ENCODE data around the gene LPXN. TPM values are rescaled to one million over a fixed set of nuclear protein-coding genes. Genes with fewer than 3 reads are reported as not detected.

LPXN gene
- total RNA-seq, 4 donors from 2014 or later = 5.8 to 14.4 (median 9.4) TPM

DNA sequence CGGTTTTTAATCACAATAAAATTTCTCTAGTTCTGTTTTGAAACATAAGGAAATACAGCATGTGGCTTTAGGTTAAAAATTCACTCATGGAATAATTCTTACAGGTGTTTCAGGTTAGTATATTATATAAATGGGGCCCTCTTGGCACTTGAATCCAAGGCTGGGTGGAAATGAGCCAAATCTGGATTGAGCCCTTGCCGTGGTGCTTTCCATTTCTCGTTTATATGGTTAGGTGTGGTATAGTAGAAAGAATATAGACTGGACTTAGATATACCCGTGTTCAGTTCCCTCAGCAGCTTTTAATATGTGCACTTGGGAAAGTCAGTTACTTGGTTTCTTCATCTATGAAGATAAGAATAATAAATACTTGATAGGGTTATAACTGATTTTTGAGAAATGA is 19.2 kb upstream of the LPXN start:
- H3K27ac ChIP-seq = no peak overlapping the region
- no peaks in the 10 kb centered on the region for H3K9me3 ChIP-seq
- TF ChIP-seq POLR2A (IDR thresholded peaks at IDR 0.05) = no peak
- TF ChIP-seq, protein P1, sequence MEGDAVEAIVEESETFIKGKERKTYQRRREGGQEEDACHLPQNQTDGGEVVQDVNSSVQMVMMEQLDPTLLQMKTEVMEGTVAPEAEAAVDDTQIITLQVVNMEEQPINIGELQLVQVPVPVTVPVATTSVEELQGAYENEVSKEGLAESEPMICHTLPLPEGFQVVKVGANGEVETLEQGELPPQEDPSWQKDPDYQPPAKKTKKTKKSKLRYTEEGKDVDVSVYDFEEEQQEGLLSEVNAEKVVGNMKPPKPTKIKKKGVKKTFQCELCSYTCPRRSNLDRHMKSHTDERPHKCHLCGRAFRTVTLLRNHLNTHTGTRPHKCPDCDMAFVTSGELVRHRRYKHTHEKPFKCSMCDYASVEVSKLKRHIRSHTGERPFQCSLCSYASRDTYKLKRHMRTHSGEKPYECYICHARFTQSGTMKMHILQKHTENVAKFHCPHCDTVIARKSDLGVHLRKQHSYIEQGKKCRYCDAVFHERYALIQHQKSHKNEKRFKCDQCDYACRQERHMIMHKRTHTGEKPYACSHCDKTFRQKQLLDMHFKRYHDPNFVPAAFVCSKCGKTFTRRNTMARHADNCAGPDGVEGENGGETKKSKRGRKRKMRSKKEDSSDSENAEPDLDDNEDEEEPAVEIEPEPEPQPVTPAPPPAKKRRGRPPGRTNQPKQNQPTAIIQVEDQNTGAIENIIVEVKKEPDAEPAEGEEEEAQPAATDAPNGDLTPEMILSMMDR (IDR thresholded peaks at IDR 0.05) = no peak
- intact Hi-C loops (cut with DNase I) = no loop called here
- no peaks in the 10 kb centered on the region for H3K36me3 ChIP-seq
- H3K27me3 ChIP-seq = no peaks in the 10 kb centered on the region
- no peak for DNase-seq
- 84 to 88% methylated on average over 4 of the region's 4 CpGs for WGBS, 2 donors
- no peak overlapping the region for H3K4me3 ChIP-seq (replicated peaks in 1 of 3)
- peaks cover 10 to 12% of the 10 kb centered on the region in 2 donors for H3K4me1 ChIP-seq

DNA sequence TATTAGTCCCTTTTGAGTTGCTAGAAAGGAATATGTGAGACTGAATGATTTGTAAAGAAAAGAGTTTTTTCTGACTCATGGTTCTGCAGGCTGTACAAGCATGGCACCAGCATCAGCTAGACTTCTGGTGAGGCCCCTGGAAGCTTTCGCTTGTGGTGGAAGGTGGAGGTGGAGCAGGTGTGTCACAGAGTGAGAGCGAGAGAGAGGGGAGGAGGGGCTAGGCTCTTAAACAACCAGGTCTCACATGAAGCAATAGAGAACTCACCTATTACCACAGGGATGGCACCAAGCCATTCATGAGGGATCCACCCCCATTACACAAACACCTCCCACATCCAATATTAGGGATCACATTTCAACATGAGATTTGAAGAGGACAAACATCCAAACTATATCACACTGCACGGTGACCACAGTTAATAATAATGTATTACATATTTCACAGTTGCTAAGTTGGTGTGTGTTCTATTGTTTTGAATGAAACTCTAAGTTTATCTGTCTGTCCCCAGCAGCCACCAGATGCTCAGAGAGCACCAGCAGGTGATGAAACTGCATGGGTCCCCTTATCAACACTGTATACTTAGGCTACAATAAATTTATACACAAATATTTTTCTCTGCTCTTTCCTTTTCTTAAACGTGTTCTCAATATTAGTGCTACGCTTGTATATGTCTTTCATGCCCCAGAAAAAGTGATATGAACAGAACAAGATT is 17.3 kb upstream of the LPXN start:
- Histone ChIP-seq H3K4me3 (replicated peaks in 1 of 3) (no peak overlapping the region), H3K4me1 (peaks cover 10 to 12% of the 10 kb centered on the region in 2 donors), H3K9me3 (no peaks in the 10 kb centered on the region), H3K27ac (no peak overlapping the region), H3K36me3 (no peaks in the 10 kb centered on the region), H3K27me3 (no peaks in the 10 kb centered on the region)
- no peak for TF ChIP-seq POLR2A (IDR thresholded peaks at IDR 0.05)
- TF ChIP-seq, protein P1 (IDR thresholded peaks at IDR 0.05) = no peak
- 81 to 93% methylated on average over 5 of the region's 5 CpGs for WGBS, 2 donors
- no peak for DNase-seq
- intact Hi-C loops (cut with DNase I) = no loop called here

DNA sequence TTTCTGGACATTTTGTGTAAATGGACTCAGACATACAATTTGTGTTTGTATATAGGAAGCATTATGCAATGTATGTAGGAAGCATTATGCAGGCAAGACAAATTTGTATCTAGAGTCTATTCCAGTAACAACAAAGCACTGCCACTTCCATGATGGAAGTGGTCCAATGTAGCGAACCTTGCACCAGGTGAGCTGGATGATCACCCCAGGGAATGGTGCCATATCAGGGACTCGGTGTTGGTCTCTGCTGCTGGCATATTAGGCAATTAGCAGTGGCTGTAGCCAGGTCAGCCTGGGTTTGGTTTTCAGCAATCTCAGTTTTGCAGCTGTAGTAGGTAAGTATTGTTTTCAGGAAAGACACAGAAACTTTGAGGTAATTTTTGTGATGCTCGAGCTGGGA is 16.0 kb upstream of the LPXN start:
- Histone ChIP-seq H3K9me3 (no peaks in the 10 kb centered on the region), H3K4me1 (peaks cover 0 to 4% of the 10 kb centered on the region in 2 donors), H3K27ac (no peak overlapping the region), H3K27me3 (no peaks in the 10 kb centered on the region), H3K4me3 (replicated peaks in 1 of 3) (no peak overlapping the region), H3K36me3 (no peaks in the 10 kb centered on the region)
- no peak for DNase-seq
- intact Hi-C loops (cut with DNase I) = no loop called here
- TF ChIP-seq, protein P1 (IDR thresholded peaks at IDR 0.05) = no peak
- TF ChIP-seq POLR2A (IDR thresholded peaks at IDR 0.05) = no peak
- 97 to 100% methylated on average over 3 of the region's 3 CpGs for WGBS, 2 donors

DNA sequence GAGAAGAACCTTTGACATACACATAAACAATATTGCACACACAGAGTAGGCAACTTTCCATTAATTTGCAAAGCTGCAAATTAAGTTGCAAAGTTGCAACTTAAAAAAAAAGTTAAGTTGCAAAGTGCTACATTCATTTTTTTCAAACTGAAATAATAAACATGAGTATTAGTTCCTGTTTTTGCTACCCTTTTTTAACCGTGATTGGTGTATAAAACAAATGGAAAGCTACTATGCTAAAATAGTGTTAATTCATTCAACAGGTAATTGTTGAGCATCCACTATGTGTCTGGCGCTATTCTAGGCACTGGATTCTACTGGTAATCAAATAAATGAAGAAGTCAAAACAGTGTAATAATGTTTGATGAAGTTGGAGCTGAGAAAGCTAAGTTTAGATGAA is 11.3 kb upstream of the LPXN start:
- H3K27me3 ChIP-seq = no peaks in the 10 kb centered on the region
- peaks cover 4 to 5% of the 10 kb centered on the region in 2 donors for H3K4me1 ChIP-seq
- 85 to 96% methylated on average over 2 of the region's 2 CpGs for WGBS, 2 donors
- TF ChIP-seq POLR2A (IDR thresholded peaks at IDR 0.05) = no peak
- TF ChIP-seq, protein P1 (IDR thresholded peaks at IDR 0.05) = no peak
- no peaks in the 10 kb centered on the region for H3K9me3 ChIP-seq
- H3K27ac ChIP-seq = no peak overlapping the region
- H3K36me3 ChIP-seq = no peaks in the 10 kb centered on the region
- H3K4me3 ChIP-seq (replicated peaks in 1 of 3) = no peak overlapping the region
- intact Hi-C loops (cut with DNase I) = no loop called here
- no peak for DNase-seq

DNA sequence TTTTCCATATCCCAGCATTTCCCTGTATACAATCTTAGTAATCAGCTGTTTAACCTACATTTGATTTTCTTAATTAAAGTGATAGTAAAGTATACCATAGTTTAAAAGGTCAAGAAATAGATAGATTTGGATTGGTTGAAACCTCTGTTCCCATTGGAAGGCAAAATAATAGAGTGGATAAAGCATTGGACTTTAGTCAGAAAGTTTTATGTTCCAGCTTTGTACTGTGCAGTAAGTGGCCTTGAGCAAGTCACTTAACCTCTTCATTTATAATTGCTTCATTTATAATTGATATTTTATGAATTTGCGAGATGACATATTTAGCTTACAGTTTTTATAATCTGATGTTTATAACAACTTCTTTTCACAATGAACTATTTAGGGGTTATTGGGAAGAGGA is 6.8 kb upstream of the LPXN start:
- TF ChIP-seq POLR2A (IDR thresholded peaks at IDR 0.05) = no peak
- TF ChIP-seq, protein P1 (IDR thresholded peaks at IDR 0.05) = no peak
- intact Hi-C loops (cut with DNase I) = no loop called here

More for the DNA sequence above, 6.8 kb upstream of the LPXN start:
- Histone ChIP-seq H3K4me1 (peaks cover 16 to 22% of the 10 kb centered on the region in 2 donors), H3K27me3 (no peaks in the 10 kb centered on the region), H3K9me3 (no peaks in the 10 kb centered on the region), H3K36me3 (no peaks in the 10 kb centered on the region), H3K4me3 (replicated peaks in 1 of 3) (no peak overlapping the region), H3K27ac (no peak overlapping the region)
- WGBS, 2 donors = 92 to 93% methylated on average over 1 of the region's 1 CpG
- DNase-seq = no peak
